ENCODE data around the gene CEACAM20. TPM values are rescaled to one million over a fixed set of nuclear protein-coding genes. Genes with fewer than 3 reads are reported as not detected.
"Not testable (repeated sequence)": the region's sequence is repeated elsewhere in the genome, so short reads cannot be mapped to it uniquely, and the experiment has no call there.

The CEACAM20 gene
- total RNA-seq, 3 donors from 2014 or later: not detected

DNA sequence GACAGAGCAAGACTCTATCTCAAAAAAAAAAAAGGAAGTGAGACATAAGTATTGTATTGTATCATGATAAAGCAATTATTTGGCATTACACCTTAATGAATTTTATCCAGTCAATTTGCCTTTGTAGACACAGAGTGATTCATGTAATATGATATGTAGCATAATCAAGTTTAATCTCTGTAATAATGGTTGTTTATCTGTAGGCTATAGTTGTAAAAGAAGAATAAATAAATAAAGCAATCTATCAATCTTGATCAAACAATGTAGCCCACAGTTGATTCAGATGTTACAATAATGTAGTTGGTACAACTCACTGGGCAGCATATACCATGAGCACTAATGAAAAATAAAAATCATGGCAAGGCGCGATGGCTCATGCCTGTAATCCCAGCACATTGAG lies 28.5 kb upstream of the CEACAM20 start:
- DNase-seq: no peak
- H3K27me3 Mint-ChIP-seq (ENCODE audit: low read depth): peaks cover 11% of the 10 kb centered on the region
- H3K36me3 Mint-ChIP-seq (ENCODE audit: insufficient read depth): no peaks in the 10 kb centered on the region
- peaks cover 8% of the 10 kb centered on the region for H3K9me3 Mint-ChIP-seq
- no peak for ATAC-seq
- no peak overlapping the region for H3K4me3 Mint-ChIP-seq
- no peaks in the 10 kb centered on the region for H3K4me1 Mint-ChIP-seq (ENCODE audit: low read depth)

DNA sequence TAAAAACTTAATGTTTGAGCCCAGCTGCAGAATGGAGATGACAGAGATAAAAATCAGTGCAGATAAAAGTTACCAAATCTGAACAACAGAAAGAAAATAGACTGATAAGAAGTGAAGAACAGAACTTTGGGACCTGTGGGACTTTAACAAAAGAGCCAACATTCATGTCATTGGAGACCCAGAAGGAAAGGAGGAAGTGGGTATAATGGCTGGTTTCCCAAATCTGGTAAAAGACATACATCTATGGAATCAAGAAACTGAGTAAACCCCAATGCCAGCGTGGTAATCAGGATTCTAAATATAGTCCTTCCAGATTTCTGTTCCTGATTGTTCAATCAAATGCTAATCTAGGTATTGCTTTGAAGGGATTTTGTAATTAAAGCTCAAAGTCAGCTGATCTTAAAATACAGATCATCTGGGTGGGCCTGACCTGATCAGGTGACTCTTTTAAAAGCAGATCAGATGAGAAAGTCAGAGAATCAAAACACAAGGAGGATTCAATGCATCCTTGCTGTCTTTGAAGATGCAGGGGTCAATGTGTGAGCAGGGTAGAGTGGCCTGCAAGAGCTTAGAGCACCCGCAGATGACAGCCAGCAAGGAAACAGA lies 25.3 kb upstream of the CEACAM20 start:
- no peaks in the 10 kb centered on the region for H3K36me3 Mint-ChIP-seq (ENCODE audit: insufficient read depth)
- ATAC-seq (no peak), DNase-seq (no peak)
- no peak overlapping the region for H3K4me3 Mint-ChIP-seq
- H3K9me3 Mint-ChIP-seq: peaks cover 10% of the 10 kb centered on the region
- H3K4me1 Mint-ChIP-seq (ENCODE audit: low read depth): no peaks in the 10 kb centered on the region
- peaks cover 14% of the 10 kb centered on the region for H3K27me3 Mint-ChIP-seq (ENCODE audit: low read depth)

DNA sequence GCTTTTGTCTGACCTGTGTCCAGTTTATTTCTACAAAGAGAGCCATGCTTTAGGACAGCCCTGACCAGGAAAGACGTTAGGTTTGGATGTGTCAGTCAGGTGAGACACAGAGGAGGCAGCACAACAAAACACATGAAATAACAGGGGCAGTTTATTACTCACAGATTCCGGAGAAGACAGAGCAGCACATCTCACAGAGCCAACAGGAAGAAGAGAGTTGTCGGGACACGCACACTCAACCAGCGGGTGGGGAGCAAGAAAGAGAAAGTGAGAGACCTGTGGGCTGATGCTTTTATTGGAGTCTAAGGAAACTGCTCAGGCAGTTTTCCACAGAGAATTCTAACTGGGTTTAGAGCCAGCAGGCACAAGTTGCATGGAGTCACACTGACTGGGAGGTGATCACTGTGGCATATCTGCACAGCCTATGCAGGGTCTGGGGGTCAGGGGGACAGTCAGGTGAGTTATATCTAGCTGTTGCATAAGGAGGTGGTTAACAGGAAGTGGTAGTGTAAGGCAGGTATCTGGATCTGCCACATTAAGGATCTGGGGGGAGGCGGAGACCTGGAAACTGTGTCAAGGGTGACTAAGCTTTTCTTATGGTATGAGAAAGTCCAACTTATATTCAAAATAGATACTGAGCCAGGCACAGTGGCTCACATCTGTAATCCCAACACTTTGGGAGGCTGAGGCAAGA lies 24.1 kb upstream of the CEACAM20 start:
- Mint-ChIP-seq H3K36me3 (ENCODE audit: insufficient read depth) (no peaks in the 10 kb centered on the region), H3K9me3 (peaks cover 10% of the 10 kb centered on the region), H3K4me1 (ENCODE audit: low read depth) (no peaks in the 10 kb centered on the region), H3K27me3 (ENCODE audit: low read depth) (peaks cover 14% of the 10 kb centered on the region), H3K4me3 (no peak overlapping the region)
- DNase-seq (no peak), ATAC-seq (no peak)

DNA sequence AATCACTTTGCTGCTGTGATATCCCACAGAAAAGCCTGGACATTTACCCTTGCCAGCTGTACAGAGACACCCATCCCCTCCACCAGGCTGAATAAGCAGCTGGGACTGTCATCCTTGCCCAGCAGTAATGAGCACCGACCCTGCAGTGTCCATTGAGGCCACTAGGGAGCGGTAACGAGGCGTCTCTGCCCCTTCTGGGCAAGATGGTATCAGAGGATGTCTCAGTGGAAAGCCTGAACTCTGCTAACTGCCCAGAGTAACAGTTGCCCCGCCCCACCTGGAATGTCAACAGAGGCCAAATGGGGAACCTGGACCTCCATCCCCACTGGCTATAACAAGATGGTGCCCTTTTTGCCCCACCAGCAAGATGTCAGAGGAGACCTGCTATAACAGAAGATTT lies 22.8 kb upstream of the CEACAM20 start:
- Mint-ChIP-seq H3K4me1 (ENCODE audit: low read depth) (no peaks in the 10 kb centered on the region), H3K27me3 (ENCODE audit: low read depth) (peaks cover 14% of the 10 kb centered on the region), H3K36me3 (ENCODE audit: insufficient read depth) (no peaks in the 10 kb centered on the region), H3K9me3 (peaks cover 15% of the 10 kb centered on the region), H3K4me3 (no peak overlapping the region)
- ATAC-seq (no peak), DNase-seq (no peak)

DNA sequence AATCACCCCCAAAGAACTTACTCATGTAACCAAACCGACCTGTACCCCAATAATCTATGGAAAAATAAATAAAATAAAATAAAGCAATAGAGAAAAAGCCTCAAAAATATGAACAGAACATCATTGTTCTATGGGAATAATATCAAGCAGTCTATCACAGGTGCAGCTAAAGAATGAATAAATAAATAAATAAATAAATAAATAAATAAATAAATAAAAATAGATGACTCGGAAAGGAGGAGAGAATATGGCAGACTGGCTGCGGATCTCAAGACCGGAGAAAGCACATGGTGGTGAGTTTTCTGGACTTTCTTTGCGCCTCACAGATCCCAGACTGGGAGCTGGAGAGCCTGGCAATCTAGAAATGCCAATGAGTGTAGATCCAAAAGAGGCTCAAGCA lies 22.4 kb upstream of the CEACAM20 start:
- Mint-ChIP-seq H3K4me1 (ENCODE audit: low read depth) (no peaks in the 10 kb centered on the region), H3K27me3 (ENCODE audit: low read depth) (peaks cover 14% of the 10 kb centered on the region), H3K9me3 (peaks cover 19% of the 10 kb centered on the region), H3K36me3 (ENCODE audit: insufficient read depth) (no peaks in the 10 kb centered on the region), H3K4me3 (no peak overlapping the region)
- DNase-seq: no peak
- ATAC-seq: no peak

DNA sequence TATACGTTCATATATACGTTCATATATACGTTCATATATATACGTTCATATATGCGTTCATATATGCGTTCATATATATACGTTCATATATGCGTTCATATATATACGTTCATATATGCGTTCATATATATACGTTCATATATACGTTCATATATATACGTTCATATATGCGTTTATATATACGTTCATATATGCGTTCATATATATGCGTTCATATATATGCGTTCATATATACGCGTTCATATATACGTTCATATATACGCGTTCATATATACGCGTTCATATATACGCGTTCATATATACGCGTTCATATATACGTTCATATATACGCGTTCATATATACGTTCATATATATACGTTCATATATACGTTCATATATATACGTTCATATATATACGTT lies 21.5 kb upstream of the CEACAM20 start:
- not testable (repeated sequence) for H3K4me1 Mint-ChIP-seq (ENCODE audit: low read depth); H3K4me3 Mint-ChIP-seq; ATAC-seq; H3K27me3 Mint-ChIP-seq (ENCODE audit: low read depth); H3K36me3 Mint-ChIP-seq (ENCODE audit: insufficient read depth); DNase-seq
- peaks cover 20% of the 10 kb centered on the region for H3K9me3 Mint-ChIP-seq

DNA sequence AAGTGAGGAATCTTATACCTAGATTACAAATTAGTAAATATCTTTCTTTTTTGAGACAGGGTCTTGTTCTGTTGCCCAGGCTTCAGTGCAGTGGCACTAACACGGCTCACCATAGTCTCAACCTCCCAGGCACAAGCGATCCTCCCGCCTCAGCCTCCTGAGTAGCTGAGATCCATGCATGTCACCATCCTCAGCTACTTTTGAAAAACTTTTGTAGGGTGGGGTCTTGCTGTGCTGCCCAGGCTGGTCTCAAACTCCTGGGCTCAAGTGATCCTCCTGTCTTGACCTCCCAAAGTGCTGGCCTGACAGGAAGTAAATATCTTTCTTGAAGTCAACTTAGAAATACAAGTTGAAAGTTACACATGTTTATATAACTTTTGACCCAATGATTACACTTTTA lies 20.0 kb upstream of the CEACAM20 start:
- ATAC-seq: no peak
- no peak for DNase-seq
- Mint-ChIP-seq H3K4me1 (ENCODE audit: low read depth) (no peaks in the 10 kb centered on the region), H3K9me3 (peaks cover 21% of the 10 kb centered on the region), H3K27me3 (ENCODE audit: low read depth) (peaks cover 8% of the 10 kb centered on the region), H3K36me3 (ENCODE audit: insufficient read depth) (no peaks in the 10 kb centered on the region), H3K4me3 (no peak overlapping the region)

DNA sequence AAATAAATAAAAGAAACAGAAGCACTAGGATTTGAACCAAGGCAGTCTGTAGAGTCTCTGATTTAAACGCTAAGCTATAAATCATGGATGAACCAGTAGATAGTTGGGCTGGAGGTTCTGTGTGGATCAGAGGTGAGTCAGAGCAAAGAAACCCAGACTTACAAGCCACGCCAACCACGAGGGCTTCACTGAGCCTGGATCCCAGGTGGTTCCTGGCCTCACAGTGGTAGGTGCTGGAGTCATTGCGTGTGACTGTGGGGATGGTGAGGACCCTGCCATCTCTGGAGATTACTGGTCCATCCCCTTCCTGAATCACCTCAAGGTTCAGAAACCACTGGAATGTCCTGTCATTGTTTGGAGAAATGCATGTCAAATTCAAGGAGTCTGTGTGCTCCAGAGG lies 19.3 kb upstream of the CEACAM20 start:
- no peak for ATAC-seq
- no peak for DNase-seq
- peaks cover 26% of the 10 kb centered on the region for H3K9me3 Mint-ChIP-seq
- no peak overlapping the region for H3K4me3 Mint-ChIP-seq
- peaks cover 10% of the 10 kb centered on the region for H3K27me3 Mint-ChIP-seq (ENCODE audit: low read depth)
- H3K4me1 Mint-ChIP-seq (ENCODE audit: low read depth): no peaks in the 10 kb centered on the region
- H3K36me3 Mint-ChIP-seq (ENCODE audit: insufficient read depth): no peaks in the 10 kb centered on the region

DNA sequence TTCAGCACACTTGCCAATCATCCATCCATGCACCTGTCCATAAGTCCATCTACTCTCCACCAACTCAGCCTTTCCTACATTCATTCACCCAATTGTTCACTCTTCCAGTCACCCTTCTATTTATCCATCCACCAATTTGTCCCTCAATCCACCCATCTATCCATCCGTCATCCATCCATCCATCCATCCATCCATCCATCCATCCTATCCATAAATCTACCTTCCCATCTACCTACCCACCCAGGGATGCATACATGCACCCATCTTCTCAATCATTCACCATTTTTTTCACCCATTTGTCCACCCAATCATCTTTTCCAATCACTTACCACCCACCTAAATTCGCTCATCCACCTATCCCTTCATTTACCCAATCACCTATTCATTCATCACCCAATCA lies 14.6 kb upstream of the CEACAM20 start:
- DNase-seq: no peak
- H3K36me3 Mint-ChIP-seq (ENCODE audit: insufficient read depth): no peaks in the 10 kb centered on the region
- H3K9me3 Mint-ChIP-seq: peaks cover 18% of the 10 kb centered on the region
- no peak for ATAC-seq
- no peak overlapping the region for H3K4me3 Mint-ChIP-seq
- H3K27me3 Mint-ChIP-seq (ENCODE audit: low read depth): peaks cover 15% of the 10 kb centered on the region
- H3K4me1 Mint-ChIP-seq (ENCODE audit: low read depth): no peaks in the 10 kb centered on the region

DNA sequence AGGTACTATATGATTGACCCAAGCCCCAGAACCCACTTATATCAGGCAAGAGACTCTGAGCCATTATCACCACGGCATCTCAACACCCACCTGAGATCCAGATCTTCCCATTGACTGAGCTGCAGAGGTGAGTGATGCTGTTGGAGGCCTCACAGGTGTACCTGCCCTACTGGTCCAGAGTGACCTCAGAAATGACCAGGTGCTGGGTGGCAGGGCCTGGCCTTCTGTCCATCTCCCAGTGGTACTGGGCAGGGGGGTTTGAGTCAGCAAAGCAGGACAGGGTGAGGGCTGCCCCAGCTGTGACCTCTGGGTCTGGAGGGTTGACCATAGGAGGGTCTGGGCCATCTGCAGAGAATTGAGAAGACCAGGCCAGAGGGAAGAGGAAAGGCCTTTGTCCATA lies 13.2 kb upstream of the CEACAM20 start:
- no peak overlapping the region for H3K4me3 Mint-ChIP-seq
- H3K9me3 Mint-ChIP-seq: peaks cover 18% of the 10 kb centered on the region
- H3K27me3 Mint-ChIP-seq (ENCODE audit: low read depth): peaks cover 16% of the 10 kb centered on the region
- DNase-seq (no peak), ATAC-seq (no peak)
- no peaks in the 10 kb centered on the region for H3K4me1 Mint-ChIP-seq (ENCODE audit: low read depth)
- H3K36me3 Mint-ChIP-seq (ENCODE audit: insufficient read depth): no peaks in the 10 kb centered on the region

DNA sequence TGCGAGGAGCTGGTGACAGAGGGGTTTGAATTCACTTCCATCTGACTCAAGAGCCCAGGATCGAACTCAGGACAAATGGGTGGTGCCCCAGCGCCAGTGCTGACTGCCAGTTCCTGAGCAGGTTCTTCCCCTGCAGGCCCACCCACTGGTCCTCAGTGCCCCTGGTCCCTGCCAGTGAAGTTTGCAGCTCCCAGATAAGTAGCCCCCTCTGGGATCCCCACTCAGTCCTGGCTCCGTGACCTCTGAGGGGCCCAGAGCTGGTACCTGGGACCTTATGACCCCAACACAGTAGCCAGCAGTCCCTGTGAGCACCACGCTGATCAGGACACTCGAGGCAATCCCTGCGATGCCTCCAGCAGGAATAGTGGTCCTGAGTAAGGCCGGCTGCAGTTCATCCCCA lies 11.3 kb upstream of the CEACAM20 start:
- peaks cover 16% of the 10 kb centered on the region for H3K27me3 Mint-ChIP-seq (ENCODE audit: low read depth)
- H3K9me3 Mint-ChIP-seq: peaks cover 20% of the 10 kb centered on the region
- H3K36me3 Mint-ChIP-seq (ENCODE audit: insufficient read depth): no peaks in the 10 kb centered on the region
- H3K4me3 Mint-ChIP-seq: no peak overlapping the region
- no peaks in the 10 kb centered on the region for H3K4me1 Mint-ChIP-seq (ENCODE audit: low read depth)
- ATAC-seq (no peak), DNase-seq (no peak)

DNA sequence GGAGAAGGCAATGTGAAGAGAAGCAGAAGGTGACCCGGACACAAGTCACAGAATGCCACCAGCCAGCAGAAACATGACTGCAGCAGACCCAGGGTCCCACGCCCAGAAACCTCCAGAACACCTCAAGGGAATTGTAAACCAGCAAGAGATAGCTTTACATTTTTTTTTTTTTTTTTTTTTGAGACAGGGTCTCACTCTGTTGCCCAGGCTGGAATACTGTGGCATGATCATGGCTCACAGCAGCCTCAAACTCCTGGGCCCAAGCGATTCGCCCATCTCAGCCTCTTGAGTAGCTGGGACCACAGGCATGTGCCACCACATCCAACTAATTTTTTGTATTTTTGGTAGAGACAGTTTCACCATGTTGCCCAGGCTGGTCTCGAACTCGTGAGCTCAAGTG lies 10.5 kb upstream of the CEACAM20 start:
- no peak for DNase-seq
- peaks cover 16% of the 10 kb centered on the region for H3K27me3 Mint-ChIP-seq (ENCODE audit: low read depth)
- ATAC-seq: no peak
- peaks cover 27% of the 10 kb centered on the region for H3K9me3 Mint-ChIP-seq
- H3K4me1 Mint-ChIP-seq (ENCODE audit: low read depth): no peaks in the 10 kb centered on the region
- no peak overlapping the region for H3K4me3 Mint-ChIP-seq
- H3K36me3 Mint-ChIP-seq (ENCODE audit: insufficient read depth): no peaks in the 10 kb centered on the region

DNA sequence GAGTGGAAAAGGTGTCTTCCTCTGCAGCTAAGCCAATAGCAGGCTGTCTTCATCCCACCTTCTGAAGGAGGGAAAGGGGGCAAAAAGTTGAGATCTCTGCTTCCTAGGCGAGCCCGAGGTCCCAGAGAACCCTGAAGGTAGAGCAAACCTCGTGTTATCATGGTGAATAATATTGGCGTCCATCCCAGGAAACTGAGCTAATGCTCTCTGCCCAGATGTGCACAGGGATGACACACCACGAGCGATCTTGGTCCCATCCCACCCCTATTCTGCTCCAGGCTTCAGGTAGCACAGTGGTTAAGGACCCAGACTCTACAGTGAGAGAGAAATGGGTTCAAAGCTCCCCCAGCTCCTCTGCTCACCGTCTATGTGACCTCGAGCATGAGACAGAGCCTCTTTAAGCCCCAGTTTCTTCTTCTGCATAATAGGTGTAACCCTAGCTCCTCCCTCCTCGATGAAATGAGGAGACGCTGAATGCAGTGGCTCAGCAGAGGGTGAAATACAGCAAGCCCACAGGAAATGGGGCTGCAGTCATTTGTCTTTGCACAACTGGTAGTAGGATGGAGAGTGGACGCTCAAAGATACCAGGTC lies 9.9 kb upstream of the CEACAM20 start:
- ATAC-seq: no peak
- H3K27me3 Mint-ChIP-seq (ENCODE audit: low read depth): peaks cover 17% of the 10 kb centered on the region
- DNase-seq: no peak
- H3K9me3 Mint-ChIP-seq: peaks cover 25% of the 10 kb centered on the region
- H3K36me3 Mint-ChIP-seq (ENCODE audit: insufficient read depth): no peaks in the 10 kb centered on the region
- no peaks in the 10 kb centered on the region for H3K4me1 Mint-ChIP-seq (ENCODE audit: low read depth)
- no peak overlapping the region for H3K4me3 Mint-ChIP-seq

DNA sequence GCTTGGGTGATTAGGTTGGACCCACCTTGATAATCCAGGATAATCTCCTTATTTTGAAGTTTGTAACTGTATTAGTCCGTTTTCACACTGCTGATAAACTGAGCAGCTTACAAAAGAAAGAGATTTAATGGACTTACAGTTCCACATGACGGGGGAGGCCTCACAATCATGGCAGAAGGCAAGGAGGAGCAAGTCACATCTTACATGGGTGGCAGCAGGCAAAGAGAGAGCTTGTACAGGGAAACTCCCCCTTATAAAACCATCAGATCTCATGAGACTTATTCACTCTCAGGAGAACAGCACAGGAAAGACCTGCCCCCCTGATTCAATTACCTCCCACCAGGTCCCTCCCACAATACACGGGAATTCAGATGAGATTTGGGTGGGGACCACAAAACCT lies 5.9 kb upstream of the CEACAM20 start:
- not testable (repeated sequence) for H3K4me3 Mint-ChIP-seq; DNase-seq; H3K4me1 Mint-ChIP-seq (ENCODE audit: low read depth); ATAC-seq; H3K36me3 Mint-ChIP-seq (ENCODE audit: insufficient read depth)
- Mint-ChIP-seq H3K27me3 (ENCODE audit: low read depth) (peaks cover 20% of the 10 kb centered on the region), H3K9me3 (peaks cover 23% of the 10 kb centered on the region)

DNA sequence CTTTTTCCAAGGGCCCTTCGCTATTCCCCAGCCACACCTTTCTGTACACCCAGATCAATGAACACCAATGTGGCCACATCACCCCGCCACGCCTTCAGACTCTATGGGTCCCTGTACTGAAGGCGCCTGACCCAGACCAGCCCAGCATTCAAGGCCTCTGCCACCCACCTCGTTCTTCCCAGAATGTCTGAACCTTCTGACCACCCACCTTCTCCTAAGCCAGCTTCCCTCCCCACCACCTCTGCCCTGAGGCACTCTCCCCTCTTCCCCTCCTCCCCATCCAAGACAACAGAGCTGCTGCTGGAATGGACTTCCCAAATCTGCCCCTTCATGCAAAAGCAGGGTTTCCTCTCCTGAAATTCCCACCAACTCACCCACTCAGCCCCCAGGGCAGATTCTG lies 3.3 kb upstream of the CEACAM20 start:
- Mint-ChIP-seq H3K4me3 (no peak overlapping the region), H3K36me3 (ENCODE audit: insufficient read depth) (no peaks in the 10 kb centered on the region), H3K9me3 (peaks cover 22% of the 10 kb centered on the region), H3K27me3 (ENCODE audit: low read depth) (peaks cover 20% of the 10 kb centered on the region), H3K4me1 (ENCODE audit: low read depth) (no peaks in the 10 kb centered on the region)
- no peak for ATAC-seq
- no peak for DNase-seq
